Measurements from ENCODE around the gene CDC42BPA. TPM values are rescaled to one million over a fixed set of nuclear protein-coding genes. Genes with fewer than 3 reads are reported as not detected.
"Not testable (repeated sequence)": the region's sequence is repeated elsewhere in the genome, so short reads cannot be mapped to it uniquely, and the experiment has no call there.

Gene CDC42BPA
- total RNA-seq, 2 donors from 2014 or later: 46.2 to 49.9 TPM

- DNase-seq; intact Hi-C loops (cut with DNase I, micrococcal nuclease); ATAC-seq: not testable (repeated sequence)
These were observed 87.2 kb downstream of the CDC42BPA start for GRCh38 chr1:227231128-227231527.

- no peak for DNase-seq
These were observed 90.1 kb downstream of the CDC42BPA start for GRCh38 chr1:227228201-227228600.

GRCh38 chr1:227227761-227228160 is 90.5 kb downstream of the CDC42BPA start:
- no peak for ATAC-seq
- DNase-seq: no peak
- intact Hi-C loops (cut with DNase I, micrococcal nuclease): no loop called here

More at GRCh38 chr1:227228201-227228600, 90.1 kb downstream of the CDC42BPA start:
- intact Hi-C loops (cut with DNase I, micrococcal nuclease): no loop called here
- no peak for ATAC-seq

- intact Hi-C loops (cut with DNase I, micrococcal nuclease): no loop called here
- ATAC-seq: peak; percentile 51
- DNase-seq: no peak
These were observed 92.5 kb downstream of the CDC42BPA start for GRCh38 chr1:227225715-227226346.

GRCh38 chr1:227223171-227223806 is 95.0 kb downstream of the CDC42BPA start:
- ATAC-seq (peak; percentile 37), DNase-seq (no peak)
- intact Hi-C loops (cut with DNase I, micrococcal nuclease): no loop called here

- DNase-seq: no peak
- intact Hi-C loops (cut with DNase I, micrococcal nuclease): no loop called here
- peak; percentile 54 for ATAC-seq
These were observed 98.5 kb downstream of the CDC42BPA start for GRCh38 chr1:227219715-227220292.

GRCh38 chr1:227218870-227219573 is 99.3 kb downstream of the CDC42BPA start:
- ATAC-seq: peak; percentile 93
- intact Hi-C loops (cut with DNase I, micrococcal nuclease): no loop called here

GRCh38 chr1:227215863-227216510 is 102.3 kb downstream of the CDC42BPA start:
- ATAC-seq (no peak), DNase-seq (no peak)
- intact Hi-C loops (cut with DNase I, micrococcal nuclease): no loop called here

More at GRCh38 chr1:227218870-227219573, 99.3 kb downstream of the CDC42BPA start:
- peak; percentile 52 to 56 for DNase-seq

GRCh38 chr1:227214207-227214606 is 104.1 kb downstream of the CDC42BPA start:
- ATAC-seq (peak; percentile 44), DNase-seq (no peak)
- intact Hi-C loops (cut with DNase I, micrococcal nuclease): no loop called here

- ATAC-seq (no peak), DNase-seq (no peak)
- intact Hi-C loops (cut with DNase I, micrococcal nuclease): no loop called here
These were observed 104.9 kb downstream of the CDC42BPA start for GRCh38 chr1:227213426-227213825.

GRCh38 chr1:227212164-227212563 is 106.1 kb downstream of the CDC42BPA start:
- no peak for ATAC-seq
- no peak for DNase-seq
- intact Hi-C loops (cut with DNase I, micrococcal nuclease): no loop called here

- intact Hi-C loops (cut with DNase I, micrococcal nuclease): no loop called here
- DNase-seq (no peak), ATAC-seq (no peak)
These were observed 107.7 kb downstream of the CDC42BPA start for GRCh38 chr1:227210604-227211003.

GRCh38 chr1:227197064-227197463 is 121.2 kb downstream of the CDC42BPA start:
- DNase-seq (no peak), ATAC-seq (no peak)
- intact Hi-C loops (cut with DNase I, micrococcal nuclease): no loop called here

GRCh38 chr1:227192163-227192562 is 126.1 kb downstream of the CDC42BPA start:
- ATAC-seq (no peak), DNase-seq (peak; percentile 5 to 24)
- intact Hi-C loops (cut with DNase I, micrococcal nuclease): no loop called here

- DNase-seq (no peak), ATAC-seq (no peak)
- intact Hi-C loops (cut with DNase I, micrococcal nuclease): no loop called here
These were observed 126.7 kb downstream of the CDC42BPA start for GRCh38 chr1:227191607-227192006.

GRCh38 chr1:227190321-227190720 is 128.0 kb downstream of the CDC42BPA start:
- no peak for DNase-seq
- no peak for ATAC-seq
- intact Hi-C loops (cut with DNase I, micrococcal nuclease): no loop called here

GRCh38 chr1:227185291-227185690 is 133.0 kb downstream of the CDC42BPA start:
- ATAC-seq: no peak
- no peak for DNase-seq
- intact Hi-C loops (cut with DNase I, micrococcal nuclease): no loop called here

- intact Hi-C loops (cut with DNase I, micrococcal nuclease): no loop called here
- no peak for ATAC-seq
- no peak for DNase-seq
These were observed 136.3 kb downstream of the CDC42BPA start for GRCh38 chr1:227182012-227182411.

GRCh38 chr1:227175611-227176010 is 142.7 kb downstream of the CDC42BPA start:
- no peak for ATAC-seq
- intact Hi-C loops (cut with DNase I, micrococcal nuclease): no loop called here

More at GRCh38 chr1:227175611-227176010, 142.7 kb downstream of the CDC42BPA start:
- DNase-seq: no peak
